Esophagus squamous epithelium (tissue), 5 donors: ENCODE results near the gene NFATC3. TPM values are rescaled to one million over a fixed set of nuclear protein-coding genes. Genes with fewer than 3 reads are reported as not detected.
A peak's percentile ranks its signal among the peaks of the same experiment; 100 is the strongest.

ENCODE experiments used
- DNase-seq: peaks from one replicate; lab custom pipeline; 2025; lab: John Stamatoyannopoulos, UW
- H3K27ac ChIP-seq, 4 donors: fragments of 200-600 bp; sonication (generic); one replicate each; pipeline ENCODE4 v1.5.1; 2016 to 2019; ENCODE audit warnings: mild to moderate bottlenecking in 1 of 4
- H3K27me3 ChIP-seq, 4 donors: fragments of 200-600 bp; sonication (generic); 1 replicate in 3 of 4; 2 replicates in 1 of 4; pipeline versions ENCODE4 v1.5.1 to v1.6.0; 2017 to 2021; ENCODE audit warnings: antibody characterized with exemption in 1 of 4
- H3K36me3 ChIP-seq, 3 donors: fragments of 200-600 bp; sonication (generic); one replicate each; pipeline ENCODE4 v1.5.1; 2016 to 2019
- H3K4me1 ChIP-seq, 3 donors: fragments of 200-600 bp; sonication (generic); one replicate each; pipeline ENCODE4 v1.5.1; 2017 to 2019
- H3K4me3 ChIP-seq, 4 donors: fragments of 200-600 bp; sonication (generic); 1 replicate in 3 of 4; 2 replicates in 1 of 4; pipeline ENCODE4 v1.5.1; 2016 to 2019; ENCODE audit warnings: mild to moderate bottlenecking in 2 of 4, moderate library complexity in 1 of 4
- H3K9me3 ChIP-seq, 3 donors: fragments of 200-600 bp; sonication (generic); one replicate each; pipeline ENCODE4 v1.5.1; 2016 to 2019
- CTCF ChIP-seq, 6 experiments: fragments of 450-650 bp in 4 of 6; fragments of 200-600 bp in 2 of 6; sonication (generic) in 2 of 6; IDR thresholded peaks; one replicate each; pipeline ENCODE4 v1.5.1; 2016 to 2019; ENCODE audit warnings: antibody characterized with exemption in 6 of 6, mild to moderate bottlenecking in 4 of 6, moderate library complexity in 4 of 6
- POLR2A ChIP-seq, 4 donors: fragments of 450-650 bp; IDR thresholded peaks; one replicate each; pipeline ENCODE4 v1.6.1; 2017; ENCODE audit warnings: antibody characterized with exemption in 4 of 4, mild to moderate bottlenecking in 4 of 4, moderate library complexity in 3 of 4
- WGBS, 2 donors: methylation state at CpG; one replicate each; pipeline ENCODE4 v1.1.5; 2018; 5-methylcytosine and 5-hydroxymethylcytosine counted together
- intact Hi-C: fragments of 100-400 bp; cut with DNase I; formaldehyde crosslinking; loops from one replicate; pipeline ENCODE4 v1.15.0; 2022
- total RNA-seq, 4 donors: library from RNA; depleted of rRNA; stranded (reverse); fragments of >200 nt; gene quantifications; one replicate each; pipeline ENCODE4 v1.1.0, GENCODE V29; 2016
- donor health status: DM: yes; HTN: yes; CAD: no.

The NFATC3 gene
- total RNA-seq: 10 to 100 TPM; 18.6 to 30.9 (median 20.5) TPM

- TF ChIP-seq POLR2A (IDR thresholded peaks at IDR 0.05) (peak in 2 of 4 donors; percentile 66 to 79), CTCF (IDR thresholded peaks at IDR 0.05) (peak in 2 of 6 experiments; percentile 4 to 21)
- H3K36me3 ChIP-seq: no peaks in the 10 kb centered on the region
- peak within 1 kb of the TSS; percentile 91 to 99 (median 98) for H3K27ac ChIP-seq
- 0% methylated on average over 5 to 12 of the region's 104 CpGs for WGBS, 2 donors
- H3K4me3 ChIP-seq: peak within 1 kb of the TSS; percentile 72 to 89 (median 83)
- H3K9me3 ChIP-seq: no peaks in the 10 kb centered on the region
- peak; percentile 93 for DNase-seq
- no peaks in the 10 kb centered on the region for H3K27me3 ChIP-seq
- intact Hi-C loops: loop anchor here (10.0 kb wide), 1 partner anchor 149 kb away; the partner anchor contains the start of gene ESRP2
- peaks cover 27 to 83% (median 28%) of the 10 kb centered on the region in 3 donors for H3K4me1 ChIP-seq
These were observed at the start of gene NFATC3 for GRCh38 chr16:68085259-68086071. Gene NFATC3, plus strand, starts transcription at chr16:68085370. Its CDS starts 312 bp downstream, at chr16:68085682.

- 71 to 82% methylated on average over 7 to 9 of the region's 9 CpGs for WGBS, 2 donors
- intact Hi-C loops: no loop called here
- no peaks in the 10 kb centered on the region for H3K9me3 ChIP-seq
- DNase-seq: no peak
- H3K27me3 ChIP-seq: no peaks in the 10 kb centered on the region
- TF ChIP-seq CTCF (IDR thresholded peaks at IDR 0.05) (no peak), POLR2A (IDR thresholded peaks at IDR 0.05) (no peak)
- peak overlapping the region in 2 of 4 donors; percentile 21 to 34 for H3K27ac ChIP-seq
- H3K36me3 ChIP-seq: peaks cover 0 to 33% (median 0%) of the 10 kb centered on the region in 3 donors
- H3K4me3 ChIP-seq: no peak overlapping the region
- H3K4me1 ChIP-seq: peaks cover 0 to 6% (median 0%) of the 10 kb centered on the region in 3 donors
These were observed 47.2 kb upstream of the NFATC3 start for GRCh38 chr16:68037841-68038597.

- DNase-seq: peak; percentile 59
- Histone ChIP-seq H3K4me1 (peaks cover 0 to 6% (median 0%) of the 10 kb centered on the region in 3 donors), H3K36me3 (peaks cover 0 to 54% (median 0%) of the 10 kb centered on the region in 3 donors), H3K27ac (peak overlapping the region; percentile 2 to 35 (median 26)), H3K4me3 (no peak overlapping the region), H3K27me3 (no peaks in the 10 kb centered on the region), H3K9me3 (no peaks in the 10 kb centered on the region)
- intact Hi-C loops: loop anchor here (5.0 kb wide), 1 partner anchor 48 kb away; no protein-coding TSS in a partner anchor
- TF ChIP-seq POLR2A (IDR thresholded peaks at IDR 0.05): no peak
- peak; percentile 80 to 94 (median 89) for TF ChIP-seq CTCF (IDR thresholded peaks at IDR 0.05)
- WGBS, 2 donors: 49 to 70% methylated on average over 7 to 12 of the region's 14 CpGs
These were observed 44.5 kb upstream of the NFATC3 start for GRCh38 chr16:68040506-68041288.

GRCh38 chr16:68041783-68042182 is 43.4 kb upstream of the NFATC3 start:
- peaks cover 0 to 6% (median 0%) of the 10 kb centered on the region in 3 donors for H3K4me1 ChIP-seq
- H3K27ac ChIP-seq: no peak overlapping the region
- peaks cover 0 to 54% (median 0%) of the 10 kb centered on the region in 3 donors for H3K36me3 ChIP-seq
- DNase-seq: no peak
- no peaks in the 10 kb centered on the region for H3K27me3 ChIP-seq
- intact Hi-C loops: loop anchor here (5.0 kb wide), 1 partner anchor 49 kb away; no protein-coding TSS in a partner anchor
- no peak overlapping the region for H3K4me3 ChIP-seq
- H3K9me3 ChIP-seq: no peaks in the 10 kb centered on the region
- TF ChIP-seq CTCF (IDR thresholded peaks at IDR 0.05): no peak
- TF ChIP-seq POLR2A (IDR thresholded peaks at IDR 0.05): no peak
- 68 to 85% methylated on average over 2 of the region's 2 CpGs for WGBS, 2 donors
